Hematopoietic multipotent progenitor cell treated with erythropoietin and hydrocortisone succinate and interleukin-3 and kit ligand, for 6 days (in vitro differentiated cells): ENCODE results near the gene ELOVL7.
"Not testable (repeated sequence)": the region's sequence is repeated elsewhere in the genome, so short reads cannot be mapped to it uniquely, and the experiment has no call there.

Experiments
- DNase-seq: peaks from one replicate; pipeline ENCODE4 v3.0.0-alpha.2; 2015

Gene ELOVL7

GRCh38 chr5:60843936-60844905 is at the start of gene ELOVL7:
Gene ELOVL7 (minus strand): TSS chr5:60844269. CDS start chr5:60787397, 56,872 bp downstream.
- DNase-seq = peak; percentile 75

DNA sequence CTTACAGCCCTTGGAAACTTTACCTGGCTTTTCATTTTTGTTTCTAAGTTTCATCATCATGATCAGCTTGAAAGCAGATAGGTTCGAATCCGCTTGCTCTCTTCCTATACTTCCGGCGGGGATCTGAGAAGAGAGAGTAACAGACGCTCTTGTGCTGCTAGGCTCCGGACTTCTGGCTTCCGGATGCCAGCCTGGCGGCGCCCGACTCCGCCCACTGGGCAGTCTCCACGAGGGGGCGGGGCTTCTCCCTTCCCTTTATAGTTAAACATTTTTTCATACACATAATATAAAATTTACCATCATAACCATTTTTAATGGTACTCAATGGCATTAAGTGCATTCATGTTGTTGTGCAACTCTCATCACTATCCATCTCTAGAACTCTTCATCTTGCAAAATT is 49.5 kb upstream of the ELOVL7 start:
- no peak for DNase-seq

GRCh38 chr5:60891667-60892066 is 47.6 kb upstream of the ELOVL7 start:
- no peak for DNase-seq

- no peak for DNase-seq
These were observed 44.4 kb upstream of the ELOVL7 start for GRCh38 chr5:60888359-60889061.

- no peak for DNase-seq
These were observed 43.7 kb upstream of the ELOVL7 start for GRCh38 chr5:60887746-60888145.

DNA sequence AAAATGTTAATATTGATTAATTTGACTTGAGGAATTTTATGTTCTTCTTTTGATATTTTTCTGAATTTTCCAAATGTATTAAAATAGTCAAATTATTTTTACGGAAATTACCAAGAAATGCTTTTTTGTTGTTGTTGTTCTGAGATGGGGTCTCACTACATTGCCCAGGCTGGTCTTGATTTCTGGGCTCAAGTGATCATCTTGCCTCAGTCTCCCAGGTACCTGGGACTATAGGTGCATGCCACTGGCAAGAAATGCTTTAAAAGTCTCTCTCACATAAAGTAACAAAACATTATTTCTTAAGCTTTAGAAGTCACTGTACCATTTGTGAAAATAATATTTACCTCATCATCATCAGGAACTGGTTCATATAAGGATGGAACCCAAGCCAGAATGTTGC is 43.0 kb upstream of the ELOVL7 start:
- no peak for DNase-seq

GRCh38 chr5:60886158-60886557 is 42.1 kb upstream of the ELOVL7 start:
- DNase-seq = no peak

DNA sequence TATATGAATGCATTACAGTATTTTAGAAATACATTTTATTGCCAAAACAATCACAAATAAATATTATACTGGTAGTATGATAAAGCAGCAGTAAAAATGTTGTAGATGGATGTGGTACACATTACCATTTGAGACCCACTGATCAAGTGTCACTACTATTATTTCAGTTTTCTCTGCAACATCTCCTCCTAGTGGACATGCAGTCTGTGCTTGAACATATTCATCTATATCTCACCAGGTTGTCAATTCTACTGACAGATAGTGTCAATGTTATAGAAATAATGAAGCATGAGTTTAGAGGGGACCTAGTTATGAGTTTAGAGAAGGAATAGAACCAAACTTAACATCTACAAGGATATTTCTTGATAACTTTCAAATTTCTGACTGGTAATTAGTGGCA is 39.2 kb upstream of the ELOVL7 start:
- DNase-seq = peak; percentile 71

- no peak for DNase-seq
These were observed 28.8 kb upstream of the ELOVL7 start for GRCh38 chr5:60872892-60873291.

DNA sequence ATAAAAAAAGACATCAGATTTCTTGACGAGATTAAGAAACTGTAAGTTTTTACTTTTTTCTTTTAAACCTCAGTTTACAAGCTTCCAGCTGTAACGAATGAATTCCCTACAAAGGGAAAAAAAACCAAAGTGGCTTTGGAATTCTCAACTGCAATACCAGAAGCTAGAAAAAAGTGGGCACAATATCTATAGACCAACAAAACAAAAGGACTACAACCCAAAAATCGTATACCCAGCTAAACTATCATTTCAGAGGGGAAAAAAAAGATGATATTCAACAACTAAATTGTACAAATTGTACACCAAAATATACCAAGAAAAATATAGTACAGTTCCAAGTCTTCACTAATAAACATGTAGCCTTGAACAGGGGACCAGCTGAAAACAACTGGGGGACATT is 26.8 kb upstream of the ELOVL7 start:
- DNase-seq = no peak

DNA sequence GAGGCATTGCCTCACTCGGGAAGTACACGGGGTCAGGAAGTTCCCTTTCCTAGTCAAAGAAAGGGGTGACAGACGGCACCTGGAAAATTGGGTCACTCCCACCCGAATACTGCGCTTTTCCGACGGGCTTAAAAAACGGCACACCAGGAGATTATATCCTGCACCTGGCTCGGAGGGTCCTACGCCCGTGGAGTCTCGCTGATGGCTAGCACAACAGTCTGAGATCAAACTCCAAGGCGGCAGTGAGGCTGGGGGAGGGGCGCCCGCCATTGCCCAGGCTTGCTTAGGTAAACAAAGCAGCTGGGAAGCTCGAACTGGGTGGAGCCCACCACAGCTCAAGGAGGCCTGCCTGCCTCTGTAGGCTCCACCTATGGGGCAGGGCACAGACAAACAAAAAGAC is 16.5 kb upstream of the ELOVL7 start:
- not testable (repeated sequence) for DNase-seq

GRCh38 chr5:60856066-60856465 is 12.0 kb upstream of the ELOVL7 start:
- DNase-seq = no peak

- DNase-seq = peak; percentile 17
These were observed 8.9 kb upstream of the ELOVL7 start for GRCh38 chr5:60852940-60853339.

GRCh38 chr5:60852317-60852716 is 8.2 kb upstream of the ELOVL7 start:
- DNase-seq = no peak

GRCh38 chr5:60851626-60852025 is 7.6 kb upstream of the ELOVL7 start:
- DNase-seq = no peak

- DNase-seq = no peak
These were observed 2.2 kb upstream of the ELOVL7 start for GRCh38 chr5:60846298-60846697.

GRCh38 chr5:60843386-60843935 is 608 bp downstream of the ELOVL7 start:
- peak; percentile 56 for DNase-seq

DNA sequence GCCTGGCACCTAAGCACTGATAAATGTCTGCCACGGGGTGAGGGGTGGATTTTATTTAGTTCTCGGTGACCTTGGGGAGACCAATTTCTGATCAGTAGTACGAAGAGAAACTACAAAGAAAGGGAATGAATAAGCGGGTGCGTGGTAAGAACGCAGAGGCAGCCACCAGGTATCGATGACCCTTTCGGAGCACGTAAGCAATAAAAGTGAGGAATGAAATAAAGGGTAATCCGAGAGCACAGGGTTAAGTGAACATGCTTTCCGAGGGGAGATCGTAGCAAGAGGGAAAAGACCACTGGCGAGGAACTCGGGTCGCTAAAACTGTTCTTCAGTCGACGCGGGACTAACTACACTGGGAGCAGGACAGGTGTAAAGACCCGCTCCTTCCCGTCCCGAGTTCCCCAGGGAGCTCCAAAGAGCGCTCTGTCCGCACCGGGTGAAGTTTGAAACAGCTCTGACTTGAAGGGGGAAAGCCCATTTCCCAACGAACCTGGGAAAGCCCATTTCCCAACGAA is 1.1 kb downstream of the ELOVL7 start:
- no peak for DNase-seq

GRCh38 chr5:60841361-60841760 is 2.7 kb downstream of the ELOVL7 start:
- no peak for DNase-seq

DNA sequence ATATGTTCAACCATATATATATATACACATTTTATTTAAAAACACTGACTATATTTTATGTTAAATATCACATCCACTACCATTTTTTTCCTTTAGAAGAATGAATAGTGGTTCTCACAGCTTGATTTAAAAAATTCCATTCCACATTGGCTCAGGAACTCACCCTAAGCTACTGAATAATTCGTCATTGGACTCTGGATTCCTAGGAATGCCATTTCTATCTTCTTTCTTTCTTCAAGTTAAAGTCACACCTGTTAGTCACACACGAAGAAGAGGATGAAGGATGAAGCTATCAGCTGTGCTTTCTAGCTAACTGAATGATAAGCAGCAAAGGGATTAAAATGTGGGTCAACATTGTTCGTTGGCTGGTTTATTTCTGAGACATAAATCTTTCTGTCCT is 7.9 kb downstream of the ELOVL7 start:
- no peak for DNase-seq

- DNase-seq = no peak
These were observed 8.5 kb downstream of the ELOVL7 start for GRCh38 chr5:60835554-60835953.

GRCh38 chr5:60833520-60833919 is 10.5 kb downstream of the ELOVL7 start:
- no peak for DNase-seq

GRCh38 chr5:60830581-60831127 is 13.4 kb downstream of the ELOVL7 start:
- DNase-seq = no peak
